ENCODE results near the gene NEAT1. TPM values are rescaled to one million over a fixed set of nuclear protein-coding genes. Genes with fewer than 3 reads are reported as not detected.

The NEAT1 gene
- polyA plus RNA-seq, 1 donor from 2014 or later, result 1.2 TPM

DNA sequence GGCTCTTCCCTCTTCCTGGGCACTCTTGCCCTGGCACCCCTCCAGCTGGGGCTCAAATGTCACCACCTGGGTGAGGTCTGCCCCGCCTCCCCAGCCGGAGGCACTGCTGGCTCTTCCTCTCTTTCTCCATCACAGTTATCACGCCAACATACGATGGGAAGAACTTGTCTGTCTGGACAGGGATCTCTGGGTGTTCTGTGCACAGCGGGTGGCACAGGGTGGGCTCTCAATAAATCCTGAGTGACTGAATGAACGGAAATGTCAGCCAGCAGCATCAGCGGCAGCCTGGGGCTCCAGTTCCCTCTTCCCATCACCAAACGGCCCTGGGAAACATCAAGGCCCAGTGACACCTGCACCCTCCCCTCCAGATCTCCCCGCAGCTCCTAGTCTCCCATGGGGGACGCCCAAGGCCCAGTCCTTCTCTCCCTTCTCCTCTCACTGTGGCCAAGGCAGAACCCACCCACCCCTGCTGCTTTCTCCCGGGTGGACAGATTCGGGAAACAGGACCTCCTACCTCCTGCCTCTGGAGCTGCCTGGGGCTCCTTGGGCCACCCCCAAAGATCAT is 39.7 kb upstream of the NEAT1 start:
- Mint-ChIP-seq H3K4me1 (peaks cover 18 to 25% (median 23%) of the 10 kb centered on the region in 3 donors), H3K27me3 (no peaks in the 10 kb centered on the region), H3K9me3 (no peaks in the 10 kb centered on the region), H3K27ac (peak overlapping the region; percentile 86 to 99 (median 93)), H3K36me3 (no peaks in the 10 kb centered on the region), H3K4me3 (peak overlapping the region; percentile 89 to 99 (median 92))

DNA sequence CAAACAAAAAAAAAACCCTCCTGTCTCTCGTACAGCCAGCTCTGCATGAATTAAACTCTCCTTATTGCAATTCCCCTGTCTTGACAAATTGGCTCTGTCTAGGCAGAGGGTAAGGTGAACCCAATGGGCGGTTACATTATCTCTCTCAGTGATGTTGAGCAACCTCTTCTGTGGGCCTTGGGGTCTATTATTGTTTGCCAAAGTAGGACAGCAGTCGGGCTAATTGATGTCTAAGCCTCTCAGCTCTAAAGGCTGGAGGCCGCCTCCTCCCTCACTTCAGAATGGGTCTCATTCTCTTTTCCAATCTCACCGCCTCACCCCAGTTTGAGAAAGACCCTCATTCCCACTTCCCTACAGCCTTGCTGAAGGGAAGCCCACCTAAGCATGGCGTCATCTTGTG is 38.8 kb upstream of the NEAT1 start:
- Mint-ChIP-seq H3K27me3 (no peaks in the 10 kb centered on the region), H3K4me3 (peak overlapping the region; percentile 50 to 89 (median 74)), H3K27ac (peak overlapping the region; percentile 16 to 93 (median 92)), H3K9me3 (no peaks in the 10 kb centered on the region), H3K36me3 (no peaks in the 10 kb centered on the region), H3K4me1 (peaks cover 18 to 26% (median 23%) of the 10 kb centered on the region in 3 donors)

DNA sequence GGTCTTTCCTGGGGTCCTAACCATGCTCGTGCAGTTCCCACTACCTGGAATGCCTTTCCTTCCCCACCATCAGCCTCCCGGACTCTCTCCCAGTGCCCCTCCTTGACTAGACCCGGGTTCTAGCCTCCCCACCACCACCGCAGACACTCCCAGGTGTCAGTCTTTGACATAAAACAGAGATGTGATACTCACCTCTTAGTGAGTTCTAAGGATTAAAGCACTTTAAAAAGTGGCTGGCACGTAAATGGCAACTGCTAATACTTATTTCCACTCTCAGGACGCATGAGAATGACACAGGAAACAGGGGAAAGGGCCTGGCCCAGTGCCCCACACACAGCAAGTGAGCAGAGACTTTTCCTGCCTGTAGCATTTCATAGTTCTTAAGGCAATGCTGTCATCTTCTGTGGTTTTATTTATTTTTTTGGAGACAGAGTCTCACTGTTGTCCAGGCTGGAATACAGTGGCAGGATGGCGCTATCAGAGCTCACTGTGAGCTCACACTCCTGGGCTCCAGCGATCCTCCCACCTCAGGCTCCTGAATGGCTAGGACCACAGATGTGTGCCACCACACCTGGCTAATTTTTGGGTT is 38.2 kb upstream of the NEAT1 start:
- peaks cover 20 to 29% (median 26%) of the 10 kb centered on the region in 3 donors for H3K4me1 Mint-ChIP-seq
- peak overlapping the region; percentile 16 to 92 (median 85) for H3K27ac Mint-ChIP-seq
- no peaks in the 10 kb centered on the region for H3K27me3 Mint-ChIP-seq
- H3K36me3 Mint-ChIP-seq, result no peaks in the 10 kb centered on the region
- H3K9me3 Mint-ChIP-seq, result no peaks in the 10 kb centered on the region
- H3K4me3 Mint-ChIP-seq, result peak overlapping the region; percentile 50 to 89 (median 66)

DNA sequence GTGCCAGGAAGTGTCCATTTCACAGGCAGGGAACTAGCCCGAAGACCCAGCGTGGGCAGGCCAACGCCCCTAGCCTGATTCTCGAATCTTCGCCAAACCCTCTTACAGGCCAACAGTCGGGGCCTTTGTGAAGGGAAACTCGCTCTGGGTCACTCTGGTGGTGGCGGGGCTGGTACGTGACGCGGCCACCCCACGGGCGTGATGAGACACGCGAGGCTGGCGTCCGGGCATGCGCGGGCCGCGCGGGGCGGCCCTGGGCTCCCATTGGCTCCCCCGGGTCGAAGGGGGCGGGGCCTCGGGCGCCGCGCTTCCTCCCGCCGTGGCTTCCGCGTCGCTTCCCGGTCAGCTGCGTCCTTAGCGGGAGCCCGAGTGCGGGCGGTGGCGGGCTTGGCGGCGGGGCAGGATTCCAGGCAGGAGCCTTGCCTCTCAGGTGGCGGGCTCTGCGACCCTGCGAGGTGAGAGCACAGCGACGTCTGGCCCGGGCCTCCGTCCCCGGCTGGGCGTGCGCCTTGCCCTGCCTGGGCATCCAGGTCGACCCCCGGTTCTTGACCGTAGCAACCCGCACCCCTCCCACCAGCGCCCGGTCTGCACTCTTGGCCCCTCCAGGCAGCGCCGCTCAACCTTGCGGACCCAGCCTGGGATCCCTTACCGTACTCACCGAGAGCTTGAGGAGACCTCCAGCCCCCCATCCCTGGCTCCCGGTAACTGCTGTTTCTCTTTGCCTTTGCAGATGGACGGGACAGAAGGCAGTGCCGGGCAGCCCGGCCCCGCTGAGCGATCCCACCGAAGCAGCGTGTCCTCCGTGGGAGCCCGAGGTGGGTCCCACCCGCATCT is 36.1 kb upstream of the NEAT1 start, which contains the start of gene FRMD8:
Gene FRMD8 (plus strand): TSS at position 331 of the 834 bp plus-strand sequence. CDS start 400 bp downstream, at position 731.
- H3K4me3 Mint-ChIP-seq, result peak within 1 kb of the TSS; percentile 89 to 95 (median 91)
- H3K4me1 Mint-ChIP-seq, result peaks cover 24 to 37% (median 32%) of the 10 kb centered on the region in 3 donors
- peak within 1 kb of the TSS; percentile 85 to 93 (median 92) for H3K27ac Mint-ChIP-seq
- no peaks in the 10 kb centered on the region for H3K36me3 Mint-ChIP-seq
- no peaks in the 10 kb centered on the region for H3K9me3 Mint-ChIP-seq
- H3K27me3 Mint-ChIP-seq, result no peaks in the 10 kb centered on the region

DNA sequence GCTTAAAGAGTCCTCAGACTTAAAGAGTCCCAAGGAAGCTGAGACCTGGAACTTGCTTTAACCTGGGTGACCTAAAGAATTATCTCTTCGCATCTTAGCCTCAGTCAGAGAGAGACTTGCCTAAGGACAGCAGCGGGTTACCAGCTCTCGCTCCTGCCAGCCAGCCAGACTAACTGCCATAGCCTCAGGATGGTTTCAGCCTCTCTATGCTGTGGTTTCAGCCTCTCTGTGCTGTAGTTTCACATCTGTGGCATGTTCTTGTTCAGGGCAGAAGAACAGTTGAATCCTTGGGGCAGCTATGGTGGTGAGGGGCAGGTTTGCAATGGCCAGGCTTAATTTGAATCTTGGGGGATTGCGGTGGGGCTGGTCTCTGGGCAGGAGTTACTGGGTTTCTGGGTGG is 33.9 kb upstream of the NEAT1 start:
- Mint-ChIP-seq H3K4me1 (peaks cover 14 to 32% (median 20%) of the 10 kb centered on the region in 3 donors), H3K27me3 (no peaks in the 10 kb centered on the region), H3K27ac (peak overlapping the region in 2 of 3 donors; percentile 26 to 39), H3K36me3 (no peaks in the 10 kb centered on the region), H3K9me3 (no peaks in the 10 kb centered on the region), H3K4me3 (peak overlapping the region; percentile 62 to 89 (median 84))

DNA sequence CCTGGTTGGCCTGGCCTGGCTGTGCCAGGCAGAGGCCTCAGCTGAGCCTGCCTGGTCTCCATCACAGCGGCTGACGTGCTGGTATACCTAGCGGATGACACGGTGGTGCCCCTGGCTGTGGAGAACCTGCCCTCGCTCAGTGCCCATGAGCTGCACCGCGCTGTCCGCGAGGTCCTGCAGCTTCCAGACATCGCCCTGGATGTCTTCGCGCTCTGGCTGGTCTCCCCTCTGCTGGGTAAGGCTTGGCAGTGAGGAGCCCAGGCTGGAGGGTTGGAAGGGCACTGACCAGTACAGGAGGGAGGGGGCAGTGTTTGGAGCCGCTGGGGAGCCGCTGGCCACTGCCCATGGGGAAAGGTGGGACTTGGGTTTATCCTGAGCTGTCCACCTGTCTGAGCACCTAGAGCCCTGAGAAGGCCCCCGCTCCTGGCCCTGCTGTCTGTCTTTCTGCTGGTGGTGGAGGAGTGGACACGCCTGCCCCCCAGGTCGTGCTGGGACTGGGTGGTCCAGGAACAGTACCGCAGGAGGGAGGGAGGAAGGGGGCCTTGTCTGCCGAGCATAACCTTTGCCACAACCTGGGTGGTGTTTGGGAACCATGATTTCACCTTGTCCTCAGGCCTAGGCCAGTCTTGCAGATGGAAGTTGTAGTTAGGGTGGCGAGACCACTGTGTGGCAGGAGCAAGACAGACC is 33.2 kb upstream of the NEAT1 start:
- Mint-ChIP-seq H3K27ac (peak overlapping the region; percentile 2 to 39 (median 26)), H3K4me1 (peaks cover 13 to 27% (median 13%) of the 10 kb centered on the region in 3 donors), H3K27me3 (no peaks in the 10 kb centered on the region), H3K9me3 (no peaks in the 10 kb centered on the region), H3K36me3 (no peaks in the 10 kb centered on the region), H3K4me3 (peak overlapping the region in 2 of 4 donors; percentile 79 to 89)

DNA sequence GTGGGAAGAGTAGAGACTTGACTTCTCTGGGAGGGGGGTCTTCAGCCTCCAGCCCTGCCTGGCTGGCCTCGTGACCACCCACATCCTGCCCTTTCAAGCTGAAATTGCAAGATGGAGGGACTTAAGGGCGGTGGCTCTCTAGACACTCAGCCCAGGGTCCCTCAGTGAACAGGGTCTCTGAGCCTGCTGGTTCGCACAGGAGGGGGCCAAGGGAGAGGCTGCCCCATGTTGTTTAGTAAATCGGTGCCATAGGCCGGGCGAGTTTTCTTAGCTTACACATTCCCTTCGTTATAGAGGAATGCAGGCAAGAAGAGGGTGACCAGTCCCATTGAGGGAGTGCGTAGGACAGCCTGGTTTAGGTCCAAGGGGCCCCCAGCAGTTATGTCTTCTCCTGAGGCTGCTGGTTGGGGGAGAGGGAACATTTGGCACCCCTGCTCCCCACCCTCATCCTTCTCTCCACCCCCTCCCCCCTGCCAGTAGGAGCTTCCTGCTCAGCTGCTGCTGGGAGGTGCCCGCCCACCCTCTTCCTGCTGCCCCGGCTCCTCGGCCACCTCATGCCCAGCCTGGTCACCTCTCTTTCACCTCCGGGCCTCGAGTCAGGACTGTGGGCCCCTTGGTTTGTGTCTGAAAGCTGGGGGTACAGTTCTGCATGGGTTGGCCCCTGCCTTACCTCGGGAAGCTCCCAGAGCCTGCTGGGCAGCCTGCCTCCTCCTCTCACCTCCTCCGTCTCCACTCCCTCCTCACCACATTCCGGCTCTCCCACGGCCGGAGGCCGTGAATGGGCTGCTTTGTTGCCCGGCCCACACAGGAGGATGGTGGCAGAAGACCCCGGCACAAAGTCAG is 32.3 kb upstream of the NEAT1 start:
- no peaks in the 10 kb centered on the region for H3K27me3 Mint-ChIP-seq
- peaks cover 11 to 26% (median 13%) of the 10 kb centered on the region in 3 donors for H3K4me1 Mint-ChIP-seq
- H3K9me3 Mint-ChIP-seq, result no peaks in the 10 kb centered on the region
- H3K36me3 Mint-ChIP-seq, result no peaks in the 10 kb centered on the region
- H3K27ac Mint-ChIP-seq, result peak overlapping the region; percentile 2 to 81 (median 60)
- H3K4me3 Mint-ChIP-seq, result peak overlapping the region in 2 of 4 donors; percentile 39 to 55

DNA sequence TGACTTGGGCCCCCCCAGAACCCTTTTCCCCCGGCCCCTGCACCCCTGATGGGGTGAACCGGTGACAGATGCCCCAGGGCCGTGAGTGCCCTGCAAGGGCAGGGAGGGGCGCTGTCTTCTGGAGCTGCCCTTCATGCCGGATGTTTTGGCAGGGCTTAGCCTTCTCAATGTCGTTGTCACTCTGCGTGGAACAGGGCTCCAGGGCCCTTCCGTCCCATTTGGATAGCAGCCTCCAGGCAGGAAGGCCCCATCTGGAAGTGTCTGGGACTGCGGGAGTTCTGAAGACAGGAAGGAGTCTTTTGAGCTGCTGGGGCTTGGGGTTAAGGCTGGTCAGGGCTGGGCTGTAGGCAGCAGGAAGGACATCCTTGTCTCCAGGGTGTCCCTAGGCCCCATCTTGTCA is 31.6 kb upstream of the NEAT1 start:
- Mint-ChIP-seq H3K4me1 (peaks cover 11 to 26% (median 13%) of the 10 kb centered on the region in 3 donors), H3K27ac (peak overlapping the region in 2 of 3 donors; percentile 53 to 90), H3K9me3 (no peaks in the 10 kb centered on the region), H3K36me3 (no peaks in the 10 kb centered on the region), H3K27me3 (no peaks in the 10 kb centered on the region), H3K4me3 (peak overlapping the region in 2 of 4 donors; percentile 35 to 54)

DNA sequence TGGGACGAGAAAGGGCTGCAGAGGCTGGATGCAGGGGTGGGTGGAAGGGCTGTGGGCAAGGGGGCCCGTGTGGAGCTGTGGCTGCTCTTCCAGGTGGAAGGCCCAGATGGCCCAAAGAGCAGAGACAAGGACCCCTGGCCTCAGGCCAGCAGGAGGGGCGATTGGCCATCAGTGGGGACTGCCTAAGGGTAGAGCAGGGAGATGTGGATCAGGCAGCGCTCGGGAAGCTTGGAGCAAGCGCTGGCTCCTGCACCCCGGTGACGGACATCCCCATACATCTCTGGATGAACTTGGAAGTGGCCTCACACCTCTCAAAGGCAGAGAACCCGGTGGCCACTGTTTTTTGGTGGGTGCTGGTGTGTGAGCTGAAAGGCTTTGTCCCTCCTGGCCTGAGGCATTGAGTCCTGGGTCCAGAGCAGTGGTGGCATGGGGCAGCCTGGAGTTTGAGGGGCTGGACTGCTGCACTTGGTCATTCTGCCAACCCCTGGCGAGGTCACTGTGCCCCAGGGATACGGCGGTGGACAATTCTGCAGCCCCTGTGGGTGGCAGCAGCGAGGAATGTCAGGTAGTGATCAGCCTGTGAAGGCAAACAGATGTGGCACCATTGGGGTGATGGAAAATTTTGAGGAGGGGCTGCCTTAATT is 30.3 kb upstream of the NEAT1 start:
- H3K27ac Mint-ChIP-seq, result peak overlapping the region in 1 of 3 donors; percentile 23
- H3K36me3 Mint-ChIP-seq, result peaks cover 2% of the 10 kb centered on the region
- no peaks in the 10 kb centered on the region for H3K9me3 Mint-ChIP-seq
- peak overlapping the region in 2 of 4 donors; percentile 17 to 23 for H3K4me3 Mint-ChIP-seq
- H3K27me3 Mint-ChIP-seq, result no peaks in the 10 kb centered on the region
- peaks cover 13 to 27% (median 15%) of the 10 kb centered on the region in 3 donors for H3K4me1 Mint-ChIP-seq

DNA sequence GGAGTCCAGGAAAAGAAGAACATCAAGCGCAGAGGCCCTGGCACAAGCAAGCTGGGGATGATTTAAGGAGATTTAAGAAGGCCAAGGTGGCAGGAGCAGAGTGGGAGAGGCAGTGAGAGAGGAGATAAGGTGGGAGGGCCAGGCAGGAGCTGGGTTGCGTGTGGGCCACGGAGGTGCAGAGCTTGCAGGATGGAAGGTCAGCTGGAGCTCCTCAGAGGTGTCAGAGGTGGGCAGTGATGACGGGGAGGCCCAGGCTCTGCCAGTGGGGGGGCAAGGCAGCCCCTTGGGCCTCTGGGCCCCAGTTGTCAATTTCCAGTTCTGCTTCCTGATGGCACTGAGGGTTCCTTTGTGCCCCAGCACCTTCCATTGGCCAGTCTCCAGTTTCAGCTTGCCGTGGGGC is 29.7 kb upstream of the NEAT1 start:
- Mint-ChIP-seq H3K4me1 (peaks cover 13 to 28% (median 17%) of the 10 kb centered on the region in 3 donors), H3K36me3 (peaks cover 2% of the 10 kb centered on the region), H3K9me3 (no peaks in the 10 kb centered on the region), H3K27ac (no peak overlapping the region), H3K27me3 (no peaks in the 10 kb centered on the region), H3K4me3 (no peak overlapping the region)

DNA sequence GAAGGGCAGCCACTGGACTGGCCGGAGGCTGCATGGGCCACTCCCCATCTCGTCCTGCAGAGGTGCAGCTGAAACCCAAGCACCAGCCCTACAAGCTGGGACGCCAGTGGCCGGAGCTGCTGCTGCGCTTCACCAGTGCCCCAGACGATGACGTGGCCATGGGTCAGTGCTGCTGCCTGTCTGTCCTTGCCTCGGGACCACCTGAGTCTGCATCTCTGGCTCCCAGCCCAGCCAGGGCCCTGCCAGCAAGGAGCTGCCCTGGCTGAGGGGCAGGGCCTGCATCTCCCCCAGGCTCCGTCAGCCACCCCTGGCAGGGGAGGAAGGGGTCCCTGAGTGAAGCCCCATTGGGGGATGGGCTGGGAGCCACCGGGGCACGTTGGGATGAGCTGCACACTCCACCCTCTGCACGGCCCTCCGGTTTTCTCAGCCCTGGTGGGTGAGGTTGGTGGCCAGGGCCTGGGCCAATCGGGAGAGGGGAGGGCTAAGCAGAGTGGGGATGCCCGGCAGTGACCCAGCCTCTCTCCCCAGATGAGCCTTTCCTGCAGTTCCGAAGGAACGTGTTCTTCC is 29.0 kb upstream of the NEAT1 start:
- Mint-ChIP-seq H3K27ac (no peak overlapping the region), H3K27me3 (no peaks in the 10 kb centered on the region), H3K4me1 (peaks cover 8 to 23% (median 14%) of the 10 kb centered on the region in 3 donors), H3K9me3 (no peaks in the 10 kb centered on the region), H3K36me3 (peaks cover 2% of the 10 kb centered on the region), H3K4me3 (no peak overlapping the region)

DNA sequence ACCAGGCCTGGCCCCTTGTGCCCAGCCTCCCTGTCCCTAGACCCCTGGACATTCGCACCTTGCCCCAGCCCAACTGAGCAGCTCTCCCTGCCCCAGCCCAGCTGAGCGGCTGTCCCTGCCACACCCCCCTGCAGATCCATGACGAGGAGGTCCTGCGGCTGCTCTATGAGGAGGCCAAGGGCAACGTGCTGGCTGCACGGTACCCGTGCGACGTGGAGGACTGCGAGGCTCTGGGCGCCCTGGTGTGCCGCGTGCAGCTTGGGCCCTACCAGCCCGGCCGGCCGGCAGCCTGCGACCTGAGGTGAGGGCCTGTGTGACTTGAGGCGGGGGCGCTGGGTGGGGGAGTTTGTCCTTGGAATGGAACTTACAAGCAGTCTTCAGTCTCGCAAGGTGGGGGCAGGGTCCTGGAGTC is 28.5 kb upstream of the NEAT1 start:
- no peak overlapping the region for H3K27ac Mint-ChIP-seq
- no peaks in the 10 kb centered on the region for H3K9me3 Mint-ChIP-seq
- H3K4me1 Mint-ChIP-seq, result peaks cover 3 to 18% (median 10%) of the 10 kb centered on the region in 3 donors
- no peaks in the 10 kb centered on the region for H3K27me3 Mint-ChIP-seq
- peaks cover 2% of the 10 kb centered on the region for H3K36me3 Mint-ChIP-seq
- no peak overlapping the region for H3K4me3 Mint-ChIP-seq

DNA sequence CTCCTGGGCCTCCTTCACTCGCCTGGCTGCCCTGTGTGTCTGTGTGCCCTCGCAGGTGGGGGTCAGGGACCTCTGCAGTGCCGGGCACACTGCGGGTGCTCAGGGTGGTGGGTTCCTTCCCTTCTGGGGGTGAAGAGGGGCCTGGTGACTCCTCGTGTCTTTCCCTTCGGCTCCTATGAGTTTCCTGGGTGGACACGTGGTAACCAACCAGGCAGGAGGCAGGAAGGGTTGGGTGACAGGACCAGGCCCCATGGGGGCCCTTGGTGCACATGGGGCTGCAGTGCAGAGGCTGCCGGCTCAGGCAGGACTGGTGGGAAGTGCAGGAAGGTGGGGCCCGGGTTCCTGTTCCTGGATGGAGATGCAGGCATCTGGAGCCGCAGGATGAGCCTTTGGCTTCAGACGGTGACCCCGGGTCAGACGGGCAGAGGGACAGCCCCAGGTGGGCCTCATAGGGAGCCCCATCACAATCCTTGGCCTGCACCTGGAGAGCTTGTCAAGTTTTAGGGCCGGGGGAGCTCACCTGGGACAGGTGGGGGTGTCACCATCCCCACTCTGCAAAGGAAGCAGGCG is 26.6 kb upstream of the NEAT1 start:
- H3K36me3 Mint-ChIP-seq, result peaks cover 2% of the 10 kb centered on the region
- H3K4me1 Mint-ChIP-seq, result peaks cover 0 to 9% (median 8%) of the 10 kb centered on the region in 3 donors
- H3K4me3 Mint-ChIP-seq, result no peak overlapping the region
- H3K9me3 Mint-ChIP-seq, result no peaks in the 10 kb centered on the region
- H3K27me3 Mint-ChIP-seq, result no peaks in the 10 kb centered on the region
- no peak overlapping the region for H3K27ac Mint-ChIP-seq
